ENCODE data around the gene PPP1R16B.

- no peak for TF ChIP-seq CTCF (IDR thresholded peaks at IDR 0.05)
- TF ChIP-seq POLR2A (IDR thresholded peaks at IDR 0.05) = no peak
Observed at GRCh38 chr20:38833857-38834164, 28.3 kb downstream of the PPP1R16B start.
